Raji (cell line): ENCODE data around the gene NUCKS1.

ENCODE experiments used
- POLR2A ChIP-seq: IDR thresholded peaks from 2 replicates; pipeline ENCODE4 v1.6.1; 2011; ENCODE audit warnings: low read depth, low read length, control low read depth; ENCODE audit not compliant: insufficient read depth

The NUCKS1 gene

GRCh38 chr1:205719015-205719414 is 31.0 kb downstream of the NUCKS1 start:
- TF ChIP-seq POLR2A, result no peak

GRCh38 chr1:205716371-205717132 is 33.4 kb downstream of the NUCKS1 start:
- no peak for TF ChIP-seq POLR2A

- no peak for TF ChIP-seq POLR2A
Measured at GRCh38 chr1:205715628-205716027, 34.4 kb downstream of the NUCKS1 start.

GRCh38 chr1:205714906-205715246 is 35.1 kb downstream of the NUCKS1 start:
- no peak for TF ChIP-seq POLR2A

DNA sequence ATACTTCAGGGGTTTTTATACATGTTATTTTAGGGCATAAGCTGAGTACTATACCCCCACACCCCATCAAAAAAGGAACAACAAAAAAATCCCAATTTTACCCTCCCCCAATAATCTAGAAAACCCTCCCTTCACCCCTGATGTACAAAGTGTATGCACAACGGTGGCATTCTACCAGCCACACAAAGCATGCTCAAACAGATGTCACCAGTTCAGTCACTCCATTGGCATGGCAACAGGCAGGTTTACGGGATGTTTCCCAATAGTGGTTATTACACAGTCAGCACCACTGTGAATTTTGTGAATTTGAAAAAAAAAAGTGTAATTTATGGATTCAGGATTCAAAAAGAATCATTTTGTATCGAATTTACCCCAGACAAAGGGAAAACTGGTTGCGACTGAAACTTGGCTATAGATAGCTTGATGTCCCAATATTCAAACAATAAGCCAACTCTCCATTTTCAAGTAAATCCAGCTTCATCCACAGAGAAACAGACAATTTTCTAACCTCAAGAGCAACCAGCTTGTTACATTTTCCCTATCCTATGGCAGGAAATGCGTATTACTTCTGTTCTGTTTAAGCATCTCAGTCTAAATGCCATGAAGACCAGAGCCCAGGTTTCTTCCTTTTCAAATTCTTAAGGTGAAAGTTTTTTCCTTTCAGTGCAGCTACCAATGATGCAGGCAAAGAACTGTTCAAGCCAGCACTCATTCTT is 35.6 kb downstream of the NUCKS1 start:
- no peak for TF ChIP-seq POLR2A

DNA sequence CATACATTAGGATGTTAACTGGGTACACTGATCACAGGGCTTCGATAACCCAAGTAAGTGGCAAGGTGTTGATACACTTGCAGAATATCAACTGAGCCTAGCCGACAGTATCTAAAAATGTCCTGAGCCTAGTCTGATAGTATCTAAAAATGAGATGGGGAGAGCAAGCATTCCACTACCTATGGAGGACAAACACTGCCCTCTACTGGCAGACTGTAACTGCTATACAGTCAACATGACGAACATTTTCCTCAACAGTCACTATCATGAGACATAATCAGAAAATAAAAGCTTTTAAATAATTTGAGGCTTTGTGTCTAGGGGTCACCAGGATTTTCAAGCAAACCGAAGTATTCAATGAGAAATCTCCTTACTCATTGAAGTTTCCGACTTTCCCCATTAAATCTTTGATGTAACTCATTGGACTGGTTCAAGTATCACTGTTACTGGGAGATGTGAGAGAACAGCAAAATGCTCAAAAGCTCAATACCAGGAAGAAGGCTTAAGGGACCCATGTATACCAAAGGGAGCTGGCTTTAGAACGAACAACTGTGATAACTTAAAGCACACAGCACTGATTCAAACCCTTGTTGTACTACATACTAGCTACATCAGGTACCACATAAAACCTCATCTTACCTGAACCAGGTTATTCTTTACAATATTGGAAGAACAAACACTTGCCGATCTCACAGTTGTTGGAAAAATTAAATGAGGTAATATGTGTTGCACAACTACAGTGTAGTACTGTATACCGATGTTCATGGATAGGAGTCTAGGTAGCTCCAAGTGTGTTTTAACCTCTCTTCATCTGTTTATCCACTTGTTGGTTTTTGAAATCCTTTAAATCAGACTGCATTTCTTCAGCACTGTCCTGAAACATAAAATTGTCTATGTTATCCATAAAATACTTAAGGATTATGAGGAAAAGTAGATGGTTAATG is 38.6 kb downstream of the NUCKS1 start:
- no peak for TF ChIP-seq POLR2A

GRCh38 chr1:205710201-205711062 is 39.5 kb downstream of the NUCKS1 start:
- TF ChIP-seq POLR2A, result no peak

DNA sequence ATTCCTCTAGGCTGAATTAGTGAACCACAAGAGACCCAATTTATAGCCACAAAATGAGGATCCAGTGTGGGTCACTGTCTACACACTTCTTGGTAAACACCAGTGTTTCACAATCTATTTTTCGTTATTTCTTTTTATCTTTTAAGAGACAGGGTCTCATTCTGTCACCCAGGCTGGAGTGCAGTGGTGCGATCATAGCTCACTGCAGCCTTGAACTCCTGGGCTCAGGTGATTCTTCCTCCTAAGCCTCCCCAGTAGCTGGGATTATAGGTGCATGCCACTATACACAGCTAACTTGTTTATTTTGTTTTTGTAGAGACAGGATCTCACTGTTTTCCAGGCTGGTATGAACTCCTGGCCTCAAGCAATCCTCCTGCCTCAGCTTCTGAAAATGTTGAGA is 40.3 kb downstream of the NUCKS1 start:
- TF ChIP-seq POLR2A, result no peak

DNA sequence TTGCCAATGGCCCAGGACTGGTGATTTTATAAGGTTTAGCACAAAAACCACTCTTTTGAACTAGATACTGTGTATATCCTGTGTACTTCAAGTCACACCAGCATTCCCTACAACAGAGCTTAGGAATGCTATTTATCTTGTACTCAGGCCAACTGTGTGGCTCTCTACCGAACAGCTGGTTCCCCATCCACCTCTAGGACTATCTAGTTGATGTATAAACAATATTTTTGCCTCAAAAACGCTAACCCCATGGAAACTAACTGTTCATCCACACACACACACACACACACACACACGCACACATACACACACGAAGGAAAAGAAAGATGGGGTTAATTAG is 41.0 kb downstream of the NUCKS1 start:
- no peak for TF ChIP-seq POLR2A

GRCh38 chr1:205706601-205707502 is 43.1 kb downstream of the NUCKS1 start:
- TF ChIP-seq POLR2A, result no peak

DNA sequence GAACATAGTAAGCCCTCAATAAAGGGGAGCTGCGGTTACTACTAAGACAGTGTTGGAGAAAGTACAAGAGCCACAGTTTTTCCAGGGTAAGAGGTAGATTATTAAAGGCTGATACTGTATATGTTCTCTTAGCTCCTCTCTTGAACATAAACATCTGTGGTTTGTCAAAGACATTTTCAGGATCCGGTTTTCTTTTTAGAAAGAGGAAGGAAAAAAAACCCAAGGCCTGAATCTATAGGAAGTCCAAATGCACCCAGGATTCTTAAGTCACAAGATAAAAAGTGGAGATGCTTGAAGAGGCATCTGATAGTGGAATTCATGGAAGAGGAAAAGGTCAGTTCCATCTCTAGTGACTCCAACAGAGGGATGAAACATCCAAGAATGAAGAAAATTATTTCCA is 45.1 kb downstream of the NUCKS1 start:
- no peak for TF ChIP-seq POLR2A

DNA sequence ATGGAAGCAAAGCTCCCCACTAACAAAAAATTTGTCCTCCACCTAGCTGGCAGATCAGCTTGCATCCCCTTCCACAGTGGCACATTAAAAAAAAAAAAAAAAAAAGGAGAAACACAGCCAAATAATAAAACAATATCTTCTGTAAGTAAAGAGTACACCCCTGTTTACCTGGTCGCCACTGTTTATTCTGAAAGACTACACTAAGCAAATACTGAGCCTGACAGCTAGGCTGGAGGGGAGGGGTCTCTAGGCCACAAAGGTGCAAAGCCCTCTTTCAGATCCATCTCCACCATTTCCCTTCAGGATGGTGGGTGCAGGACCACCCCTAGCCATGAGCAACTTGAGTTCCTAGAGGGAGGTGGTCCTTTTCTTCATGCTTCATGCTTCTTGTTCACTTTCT is 46.9 kb downstream of the NUCKS1 start:
- no peak for TF ChIP-seq POLR2A

DNA sequence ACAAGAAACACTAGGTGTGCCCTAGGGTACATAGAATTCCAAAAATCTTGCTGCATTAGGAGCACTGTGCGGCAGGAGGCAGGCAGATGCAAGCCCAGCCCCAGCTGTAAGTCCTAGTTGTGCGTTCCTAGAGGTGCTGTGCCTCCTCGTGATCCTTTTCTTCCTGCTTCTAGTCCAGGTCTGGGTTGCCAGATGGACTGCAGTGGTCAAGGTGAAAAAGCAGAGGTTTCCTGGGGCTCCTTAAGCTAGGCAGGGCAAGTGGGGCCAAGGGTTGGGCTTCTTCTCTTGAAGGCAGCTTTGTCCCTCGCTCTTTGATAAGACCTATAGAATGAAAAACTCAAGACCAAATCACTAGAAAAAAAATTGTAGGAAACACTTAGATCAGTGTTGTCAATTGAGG is 48.1 kb downstream of the NUCKS1 start:
- TF ChIP-seq POLR2A, result no peak

GRCh38 chr1:205701420-205701819 is 48.6 kb downstream of the NUCKS1 start:
- no peak for TF ChIP-seq POLR2A
